Measurements from ENCODE around the gene ALDH18A1.

GRCh38 chr10:95637140-95637539, 19.4 kb downstream of the ALDH18A1 start:
- TF ChIP-seq CTCF (IDR thresholded peaks at IDR 0.05; ENCODE audit: insufficient read depth, low read depth, low read length) (no peak), EZH2 (IDR thresholded peaks at IDR 0.05; ENCODE audit: insufficient read depth, low read length) (no peak)

All from astrocyte (in vitro differentiated cells and primary cell).